MM.1S (cell line): ENCODE measurements around the gene SDHA.
A peak's percentile ranks its signal among the peaks of the same experiment; 100 is the strongest.
"Not testable (repeated sequence)": the region's sequence is repeated elsewhere in the genome, so short reads cannot be mapped to it uniquely, and the experiment has no call there.

Experiments used
- DNase-seq: peaks from one replicate; pipeline ENCODE4 v3.0.0-alpha.2; 2015
- H2AFZ ChIP-seq: fragments of 300-600 bp; sonication (generic); 2 replicates; pipeline ENCODE4 v1.6.0; 2016; ENCODE audit warnings: antibody characterized with exemption, low read length
- H3F3A ChIP-seq: fragments of 300-600 bp; sonication (generic); 2 replicates; pipeline ENCODE4 v1.6.1; 2016; ENCODE audit warnings: mild to moderate bottlenecking, antibody characterized with exemption, low read length, moderate library complexity, mixed read lengths; ENCODE audit not compliant: insufficient read depth
- H3K27ac ChIP-seq: fragments of 300-600 bp; sonication (generic); 2 replicates; pipeline ENCODE4 v1.5.1; 2016; ENCODE audit warnings: mild to moderate bottlenecking, low read length
- H3K27me3 ChIP-seq: fragments of 300-600 bp; sonication (generic); replicated peaks from 2 replicates; pipeline ENCODE4 v1.6.0; 2016; ENCODE audit warnings: low read length; ENCODE audit not compliant: insufficient read depth
- H3K36me3 ChIP-seq: fragments of 300-600 bp; sonication (generic); replicated peaks from 2 replicates; pipeline ENCODE4 v1.6.1; 2016; ENCODE audit warnings: mild to moderate bottlenecking, low read length, mixed read lengths; ENCODE audit not compliant: insufficient read depth
- H3K4me1 ChIP-seq: fragments of 300-600 bp; sonication (generic); 2 replicates; pipeline ENCODE4 v1.6.1; 2016; ENCODE audit warnings: low read length, mixed read lengths
- H3K4me2 ChIP-seq: fragments of 300-600 bp; sonication (generic); 2 replicates; pipeline ENCODE4 v1.6.0; 2016; ENCODE audit warnings: low read depth, low read length
- H3K4me3 ChIP-seq: fragments of 300-600 bp; sonication (generic); 2 replicates; pipeline ENCODE4 v1.5.1; 2016; ENCODE audit warnings: low read length, mixed read lengths
- H3K79me2 ChIP-seq: fragments of 300-600 bp; sonication (generic); 2 replicates; pipeline ENCODE4 v1.6.1; 2016; ENCODE audit warnings: mixed run types, low read length, mixed read lengths
- H3K9ac ChIP-seq: fragments of 300-600 bp; sonication (generic); 2 replicates; pipeline ENCODE4 v1.6.1; 2016; ENCODE audit warnings: low read length, mixed read lengths
- H3K9me2 ChIP-seq: fragments of 300-600 bp; sonication (generic); replicated peaks from 2 replicates; pipeline ENCODE4 v1.6.1; 2016; ENCODE audit warnings: mild to moderate bottlenecking, low read length, mixed read lengths; ENCODE audit not compliant: insufficient read depth
- H3K9me3 ChIP-seq: fragments of 300-600 bp; sonication (generic); replicated peaks from 2 replicates; pipeline ENCODE4 v1.6.1; 2016; ENCODE audit warnings: mild to moderate bottlenecking, low read length, mixed read lengths; ENCODE audit not compliant: insufficient read depth
- H4K20me1 ChIP-seq: fragments of 300-600 bp; sonication (generic); 2 replicates; pipeline ENCODE4 v1.6.1; 2016; ENCODE audit warnings: mild to moderate bottlenecking, low read length, moderate library complexity, mixed read lengths; ENCODE audit not compliant: insufficient read depth
- EZH2 ChIP-seq: fragments of 300-600 bp; sonication (generic); optimal IDR thresholded peaks from 2 replicates; pipeline ENCODE3; 2017; ENCODE audit warnings: low read depth, mild to moderate bottlenecking, antibody characterized with exemption, low read length, mixed read lengths
- EZH2phosphoT487 ChIP-seq: fragments of 300-600 bp; sonication (generic); IDR thresholded peaks from 2 replicates; pipeline ENCODE4 v1.6.1; 2018; ENCODE audit warnings: antibody characterized with exemption, low read length
- TF ChIP-seq, protein P1 (sequence below): fragments of 300-600 bp; sonication (generic); IDR thresholded peaks from 2 replicates; pipeline ENCODE4 v1.5.1; 2016; ENCODE audit warnings: antibody characterized with exemption, low read length, mixed read lengths

Gene SDHA

GRCh38 chr5:213803-214395, 4.2 kb upstream of the SDHA start:
- Histone ChIP-seq H2AFZ (no peak overlapping the region), H3K9me3 (no peaks in the 10 kb centered on the region), H3K9ac (no peak overlapping the region), H3K27me3 (no peaks in the 10 kb centered on the region), H3K9me2 (no peaks in the 10 kb centered on the region), H3K4me1 (no peaks in the 10 kb centered on the region), H3K79me2 (peaks cover 58% of the 10 kb centered on the region), H3K27ac (no peak overlapping the region), H3F3A (0 out of 2 replicates have a peak, but pooled peaks cover 1% of the 10 kb centered on the region), H3K36me3 (no peaks in the 10 kb centered on the region; the same call in 1 of the 2 replicates), H4K20me1 (no peaks in the 10 kb centered on the region; the same call in 1 of the 2 replicates), H3K4me3 (no peak overlapping the region), H3K4me2 (no peak overlapping the region)
- TF ChIP-seq, protein P1, sequence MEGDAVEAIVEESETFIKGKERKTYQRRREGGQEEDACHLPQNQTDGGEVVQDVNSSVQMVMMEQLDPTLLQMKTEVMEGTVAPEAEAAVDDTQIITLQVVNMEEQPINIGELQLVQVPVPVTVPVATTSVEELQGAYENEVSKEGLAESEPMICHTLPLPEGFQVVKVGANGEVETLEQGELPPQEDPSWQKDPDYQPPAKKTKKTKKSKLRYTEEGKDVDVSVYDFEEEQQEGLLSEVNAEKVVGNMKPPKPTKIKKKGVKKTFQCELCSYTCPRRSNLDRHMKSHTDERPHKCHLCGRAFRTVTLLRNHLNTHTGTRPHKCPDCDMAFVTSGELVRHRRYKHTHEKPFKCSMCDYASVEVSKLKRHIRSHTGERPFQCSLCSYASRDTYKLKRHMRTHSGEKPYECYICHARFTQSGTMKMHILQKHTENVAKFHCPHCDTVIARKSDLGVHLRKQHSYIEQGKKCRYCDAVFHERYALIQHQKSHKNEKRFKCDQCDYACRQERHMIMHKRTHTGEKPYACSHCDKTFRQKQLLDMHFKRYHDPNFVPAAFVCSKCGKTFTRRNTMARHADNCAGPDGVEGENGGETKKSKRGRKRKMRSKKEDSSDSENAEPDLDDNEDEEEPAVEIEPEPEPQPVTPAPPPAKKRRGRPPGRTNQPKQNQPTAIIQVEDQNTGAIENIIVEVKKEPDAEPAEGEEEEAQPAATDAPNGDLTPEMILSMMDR = no peak
- TF ChIP-seq EZH2 (no peak), EZH2phosphoT487 (no peak)
- no peak for DNase-seq

GRCh38 chr5:215256-215655, 2.9 kb upstream of the SDHA start:
- H3K36me3 ChIP-seq, H3K4me1 ChIP-seq, H2AFZ ChIP-seq, H3K27me3 ChIP-seq, H3K4me3 ChIP-seq, H3K4me2 ChIP-seq, H3K27ac ChIP-seq, DNase-seq, H4K20me1 ChIP-seq, H3K9me3 ChIP-seq, H3K9me2 ChIP-seq, H3K9ac ChIP-seq: not testable (repeated sequence)
- peaks cover 62% of the 10 kb centered on the region for H3K79me2 ChIP-seq
- peaks cover 15% of the 10 kb centered on the region for H3F3A ChIP-seq

DNA sequence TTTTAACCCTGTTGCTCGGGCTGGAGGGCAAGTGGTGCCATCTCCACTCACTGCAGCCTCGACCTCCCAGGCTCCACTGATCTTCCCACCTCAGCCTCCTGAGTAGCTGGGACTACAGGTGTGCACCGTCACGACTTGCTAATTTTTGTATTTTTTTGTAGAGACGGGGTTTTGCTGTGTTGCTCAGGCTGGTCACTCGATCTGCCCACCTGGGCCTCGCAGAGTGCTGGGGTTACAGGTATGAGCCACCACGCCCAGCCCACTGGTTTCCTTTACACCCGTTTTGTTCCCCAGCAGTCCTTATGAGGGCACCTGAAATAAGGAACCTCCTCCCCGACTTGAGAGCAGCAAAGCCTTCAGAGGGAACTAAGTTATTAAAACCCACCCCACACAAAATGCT, 2.0 kb upstream of the SDHA start:
- not testable (repeated sequence) for DNase-seq, H4K20me1 ChIP-seq, H3K4me1 ChIP-seq, H3K27ac ChIP-seq, H3K4me3 ChIP-seq, H3K9me3 ChIP-seq, H3K9ac ChIP-seq, H3K36me3 ChIP-seq, H3K9me2 ChIP-seq, H2AFZ ChIP-seq, H3K4me2 ChIP-seq, H3K27me3 ChIP-seq
- Histone ChIP-seq H3F3A (peaks cover 20% of the 10 kb centered on the region), H3K79me2 (peaks cover 68% of the 10 kb centered on the region)

DNA sequence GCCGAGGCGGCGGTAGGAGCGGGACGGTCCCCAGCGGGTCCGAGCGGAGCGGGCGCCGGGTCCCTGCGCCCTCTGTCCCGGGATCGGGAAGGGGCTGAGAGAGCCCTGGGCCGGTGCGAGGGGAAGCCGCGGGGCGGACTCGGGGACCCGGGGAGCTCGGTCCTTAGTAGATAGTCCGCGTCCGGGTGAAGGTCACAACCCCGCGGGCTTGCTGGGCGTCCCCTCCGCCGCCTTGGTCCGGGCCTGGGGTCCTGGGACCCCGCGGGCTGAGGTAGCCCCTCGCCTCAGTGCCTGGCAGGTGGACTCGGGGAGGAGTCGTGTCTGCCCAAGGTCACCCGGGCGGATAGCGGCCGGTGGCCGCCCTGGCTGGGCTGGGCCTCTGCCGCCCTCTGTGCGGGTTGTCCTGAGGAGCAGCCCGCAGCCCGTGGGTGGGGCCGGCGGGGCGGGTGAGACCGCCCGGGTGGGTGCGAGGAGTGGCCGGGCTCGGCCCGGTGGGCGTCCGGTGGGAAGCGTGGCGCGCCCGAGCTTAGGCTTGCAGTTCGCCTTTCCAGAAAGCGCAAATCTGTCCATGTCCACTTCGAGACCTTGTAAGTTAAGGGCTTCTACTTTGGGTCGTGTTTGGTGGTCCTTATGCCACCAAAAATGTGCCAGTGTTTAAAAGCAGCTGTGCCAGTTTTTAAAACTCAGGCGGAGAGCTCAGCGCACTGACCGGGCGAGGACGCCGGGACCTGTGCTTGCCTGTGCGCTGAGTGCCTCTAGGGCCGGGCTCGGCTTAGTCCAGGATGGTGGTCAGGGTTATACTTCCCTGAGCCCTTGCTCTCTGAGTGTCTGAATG, 554 bp downstream of the SDHA start:
- Histone ChIP-seq H3K4me1 (peaks cover 13% of the 10 kb centered on the region), H4K20me1 (peaks cover 3% of the 10 kb centered on the region; the same call in 1 of the 2 replicates), H3K9me3 (no peaks in the 10 kb centered on the region), H3K4me2 (peak overlapping the region; percentile 64), H3K79me2 (peaks cover 90% of the 10 kb centered on the region), H3K27ac (peak overlapping the region; percentile 76), H3K27me3 (no peaks in the 10 kb centered on the region), H3K9me2 (no peaks in the 10 kb centered on the region), H3F3A (peaks cover 41% of the 10 kb centered on the region), H3K4me3 (peak overlapping the region; percentile 66), H2AFZ (no peak overlapping the region), H3K36me3 (no peaks in the 10 kb centered on the region; the same call in 1 of the 2 replicates), H3K9ac (peak overlapping the region; percentile 98)
- DNase-seq = peak; percentile 48
- TF ChIP-seq, protein P1 = no peak
- TF ChIP-seq EZH2 = no peak
- TF ChIP-seq EZH2phosphoT487 = no peak
